Activated B cell treated with CpG ODN at 0.5 μM for 24 hours (primary cell): Measurements from ENCODE around the gene MRGPRD. TPM values are rescaled to one million over a fixed set of nuclear protein-coding genes. Genes with fewer than 3 reads are reported as not detected.

ENCODE experiments used
- ATAC-seq: fragments of 200-7000 bp; cut with Tn5 transposase; one replicate; pipeline ENCODE4 v1.10.0; 2021; ENCODE audit warnings: low read depth, mild to moderate bottlenecking, moderate library complexity
- CTCF ChIA-PET: fragments of 350-600 bp; sonication (Branson Sonifier 250); formaldehyde crosslinking; loops from one replicate; lab custom pipeline; 2021; ENCODE audit warnings: antibody characterized with exemption; lab: Charles Lee
- POLR2A ChIA-PET: fragments of 350-600 bp; sonication (Branson Sonifier 250); formaldehyde crosslinking; loops from one replicate; lab custom pipeline; 2021; ENCODE audit warnings: antibody characterized with exemption; lab: Charles Lee
- DNase-seq: peaks from one replicate; pipeline ENCODE4 v3.0.0; 2022
- H3K27ac Mint-ChIP-seq: one replicate; pipeline ENCODE4 v1.8.0; 2020; ENCODE audit warnings: mixed read lengths
- H3K27me3 Mint-ChIP-seq: one replicate; pipeline ENCODE4 v1.8.0; 2021; ENCODE audit warnings: mixed read lengths
- H3K36me3 Mint-ChIP-seq: one replicate; pipeline ENCODE4 v1.8.0; 2021; ENCODE audit warnings: low read depth, mixed read lengths
- H3K4me1 Mint-ChIP-seq: one replicate; pipeline ENCODE4 v1.8.0; 2021; ENCODE audit warnings: mixed read lengths
- H3K4me3 Mint-ChIP-seq: one replicate; pipeline ENCODE4 v1.8.0; 2020; ENCODE audit warnings: mild to moderate bottlenecking, mixed read lengths
- H3K9me3 Mint-ChIP-seq: one replicate; pipeline ENCODE4 v1.8.0; 2020; ENCODE audit warnings: mixed read lengths
- intact Hi-C: fragments of 100-400 bp; cut with micrococcal nuclease; formaldehyde crosslinking; loops from one replicate; pipeline ENCODE4 v1.15.1; 2024
- total RNA-seq: library from RNA; stranded (reverse); gene quantifications from 2 replicates; pipeline ENCODE4 v1.2.3, GENCODE V29; 2022
- TF ChIP-seq, protein P1 (sequence below): fragments of 200-600 bp; IDR thresholded peaks from one replicate; pipeline ENCODE4 v1.8.0; 2022; ENCODE audit warnings: antibody characterized with exemption, mild to moderate bottlenecking

Gene MRGPRD
- total RNA-seq, 1 donor from 2014 or later = not detected

DNA sequence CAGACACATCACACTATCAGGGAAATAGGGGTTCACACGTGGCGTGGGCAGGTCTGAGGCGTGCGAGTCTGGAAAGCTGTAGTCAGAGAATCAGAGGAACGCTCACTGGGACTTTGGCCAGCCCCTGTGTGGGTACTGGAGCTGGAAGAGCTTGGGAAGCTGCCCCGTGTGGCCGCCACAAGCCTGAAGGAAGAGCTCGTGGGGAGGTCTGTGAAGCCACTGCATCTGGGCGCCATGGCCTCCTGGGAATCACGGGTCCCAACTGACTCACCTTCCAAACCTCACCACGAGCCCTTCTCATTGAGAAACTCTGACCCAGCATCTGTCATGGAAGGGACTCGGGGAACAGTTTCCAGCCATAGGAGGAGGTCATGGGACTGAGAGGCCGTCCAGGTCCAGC, 38.1 kb upstream of the MRGPRD start:
- peaks cover 7% of the 10 kb centered on the region for H3K27me3 Mint-ChIP-seq
- no peak for DNase-seq
- no peaks in the 10 kb centered on the region for H3K36me3 Mint-ChIP-seq
- no peak for ATAC-seq
- CTCF ChIA-PET = no interaction called here
- POLR2A ChIA-PET = interaction anchor here (0.6 kb wide), 1 partner anchor 8 kb away, joined by 3 read pairs; no protein-coding TSS in a partner anchor
- H3K4me3 Mint-ChIP-seq = no peak overlapping the region
- no peak overlapping the region for H3K27ac Mint-ChIP-seq
- intact Hi-C loops = no loop called here
- no peaks in the 10 kb centered on the region for H3K4me1 Mint-ChIP-seq
- TF ChIP-seq, protein P1, sequence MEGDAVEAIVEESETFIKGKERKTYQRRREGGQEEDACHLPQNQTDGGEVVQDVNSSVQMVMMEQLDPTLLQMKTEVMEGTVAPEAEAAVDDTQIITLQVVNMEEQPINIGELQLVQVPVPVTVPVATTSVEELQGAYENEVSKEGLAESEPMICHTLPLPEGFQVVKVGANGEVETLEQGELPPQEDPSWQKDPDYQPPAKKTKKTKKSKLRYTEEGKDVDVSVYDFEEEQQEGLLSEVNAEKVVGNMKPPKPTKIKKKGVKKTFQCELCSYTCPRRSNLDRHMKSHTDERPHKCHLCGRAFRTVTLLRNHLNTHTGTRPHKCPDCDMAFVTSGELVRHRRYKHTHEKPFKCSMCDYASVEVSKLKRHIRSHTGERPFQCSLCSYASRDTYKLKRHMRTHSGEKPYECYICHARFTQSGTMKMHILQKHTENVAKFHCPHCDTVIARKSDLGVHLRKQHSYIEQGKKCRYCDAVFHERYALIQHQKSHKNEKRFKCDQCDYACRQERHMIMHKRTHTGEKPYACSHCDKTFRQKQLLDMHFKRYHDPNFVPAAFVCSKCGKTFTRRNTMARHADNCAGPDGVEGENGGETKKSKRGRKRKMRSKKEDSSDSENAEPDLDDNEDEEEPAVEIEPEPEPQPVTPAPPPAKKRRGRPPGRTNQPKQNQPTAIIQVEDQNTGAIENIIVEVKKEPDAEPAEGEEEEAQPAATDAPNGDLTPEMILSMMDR = no peak
- H3K9me3 Mint-ChIP-seq = no peaks in the 10 kb centered on the region

DNA sequence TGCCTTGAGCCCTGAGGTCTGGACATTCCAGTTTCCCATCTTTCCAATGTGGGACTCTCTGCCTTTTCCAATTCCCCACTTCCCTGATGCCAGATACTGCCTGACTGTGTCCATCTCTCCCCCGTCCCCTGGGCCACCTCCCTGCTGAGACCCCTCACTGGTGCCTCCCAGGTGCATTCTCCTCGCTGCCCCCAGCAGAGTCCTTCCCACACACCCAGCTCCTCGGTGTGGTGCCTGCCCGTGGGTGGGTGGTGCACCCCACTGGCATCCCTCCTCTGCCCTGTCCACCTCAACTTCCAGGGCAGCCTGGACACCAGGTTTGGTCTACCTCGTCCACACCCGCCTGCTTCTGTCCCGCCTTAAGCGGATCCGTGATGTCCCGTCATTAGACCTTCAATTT, 37.2 kb upstream of the MRGPRD start:
- Mint-ChIP-seq H3K36me3 (no peaks in the 10 kb centered on the region), H3K27me3 (peaks cover 9% of the 10 kb centered on the region), H3K4me1 (no peaks in the 10 kb centered on the region), H3K9me3 (no peaks in the 10 kb centered on the region), H3K4me3 (no peak overlapping the region), H3K27ac (no peak overlapping the region)
- TF ChIP-seq, protein P1 = no peak
- intact Hi-C loops = no loop called here
- DNase-seq (no peak), ATAC-seq (no peak)
- CTCF ChIA-PET = no interaction called here
- POLR2A ChIA-PET = no interaction called here

DNA sequence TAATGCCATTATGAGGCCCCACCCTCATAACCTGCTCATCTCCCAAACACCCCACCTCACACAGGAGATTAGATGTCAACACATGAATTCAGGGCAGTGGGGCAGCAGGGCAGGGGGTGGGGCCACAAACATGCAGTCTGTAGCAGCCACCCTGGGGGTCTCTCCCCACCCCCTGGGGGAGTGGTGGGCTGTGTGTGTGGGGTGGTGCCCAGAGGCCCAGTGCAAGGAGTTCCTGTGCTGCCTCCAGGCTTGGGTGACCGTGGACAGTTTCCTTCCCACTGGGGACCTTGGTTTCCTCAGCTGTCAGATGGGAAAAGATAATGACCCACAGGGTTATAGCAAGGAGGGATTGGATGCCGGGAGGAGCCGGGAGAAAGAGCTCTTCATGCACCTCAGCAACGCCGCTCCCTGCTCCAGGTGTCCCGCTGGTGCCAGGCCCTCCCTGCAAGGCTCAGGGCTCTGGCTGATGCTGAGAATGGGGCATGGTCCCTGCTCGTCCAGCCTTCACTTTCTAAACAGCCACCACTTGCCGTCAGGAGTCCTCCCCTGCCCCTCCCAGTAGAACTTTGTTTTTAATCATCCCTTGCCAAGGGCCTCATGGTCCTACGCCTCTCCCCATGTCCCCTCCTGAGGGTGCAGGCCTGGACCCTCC, 34.2 kb upstream of the MRGPRD start:
- TF ChIP-seq, protein P1 = no peak
- intact Hi-C loops = no loop called here
- DNase-seq (no peak), ATAC-seq (no peak)
- peaks cover 5% of the 10 kb centered on the region for H3K4me1 Mint-ChIP-seq
- H3K36me3 Mint-ChIP-seq = no peaks in the 10 kb centered on the region
- ChIA-PET POLR2A (no interaction called here), CTCF (no interaction called here)
- no peaks in the 10 kb centered on the region for H3K9me3 Mint-ChIP-seq
- no peak overlapping the region for H3K27ac Mint-ChIP-seq
- peaks cover 22% of the 10 kb centered on the region for H3K27me3 Mint-ChIP-seq
- no peak overlapping the region for H3K4me3 Mint-ChIP-seq

DNA sequence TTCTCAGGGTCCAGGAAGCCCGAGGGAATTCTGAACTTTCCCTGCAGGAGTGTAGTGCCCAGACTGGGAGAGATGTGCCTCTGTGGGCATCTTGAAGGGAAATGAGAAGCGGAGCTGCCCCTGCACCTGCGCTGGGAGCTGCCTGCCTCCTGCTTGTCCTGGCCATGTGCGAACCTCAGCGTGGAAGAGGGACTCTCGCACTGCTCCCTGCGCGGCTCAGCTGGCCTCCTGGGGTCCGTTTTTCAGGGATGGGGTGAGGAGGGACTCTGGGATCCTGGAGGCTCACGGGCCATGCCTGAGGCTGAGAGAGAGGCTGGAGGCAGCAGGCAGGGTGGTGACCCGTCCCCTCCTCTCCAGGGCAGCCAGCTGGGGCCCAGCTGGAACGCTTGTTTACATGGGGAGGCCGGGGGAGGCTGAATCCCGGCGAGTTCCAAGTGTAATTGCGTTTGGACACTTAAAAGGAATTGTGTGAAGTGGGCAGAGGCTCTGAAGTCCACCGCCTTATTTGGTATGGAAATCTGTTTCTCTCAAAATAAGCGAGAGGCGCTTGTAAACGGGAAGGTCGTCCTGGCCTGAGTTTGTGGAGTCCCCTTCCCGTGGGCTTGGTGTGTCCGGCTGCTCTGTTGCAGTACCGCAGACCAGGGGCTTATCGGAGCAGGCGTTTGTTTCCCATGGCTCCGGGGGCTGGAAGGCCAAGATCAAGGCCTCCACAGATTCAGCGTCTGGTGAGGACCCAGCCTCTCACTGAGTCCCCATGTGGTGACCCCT, 33.5 kb upstream of the MRGPRD start:
- no peak for ATAC-seq
- Mint-ChIP-seq H3K4me3 (no peak overlapping the region), H3K4me1 (peaks cover 5% of the 10 kb centered on the region), H3K36me3 (no peaks in the 10 kb centered on the region), H3K9me3 (no peaks in the 10 kb centered on the region), H3K27ac (no peak overlapping the region), H3K27me3 (peaks cover 24% of the 10 kb centered on the region)
- CTCF ChIA-PET = no interaction called here
- no peak for DNase-seq
- TF ChIP-seq, protein P1 = no peak
- POLR2A ChIA-PET = no interaction called here
- intact Hi-C loops = no loop called here
